Endodermal cell (in vitro differentiated cells): ENCODE data around the gene KRTAP4-6. TPM values are rescaled to one million over a fixed set of nuclear protein-coding genes. Genes with fewer than 3 reads are reported as not detected.

ENCODE experiments used
- DNase-seq: peaks from one replicate; pipeline ENCODE4 v3.0.0-alpha.2; 2017
- H3K27ac ChIP-seq: 2 replicates; pipeline ENCODE4 v1.5.1; 2013; ENCODE audit warnings: mild to moderate bottlenecking, low read depth, low read length, moderate library complexity
- H3K27me3 ChIP-seq: 2 replicates; pipeline ENCODE4 v1.6.1; 2013; ENCODE audit warnings: mild to moderate bottlenecking, low read length, moderate library complexity; ENCODE audit not compliant: insufficient read depth, control insufficient read depth, poor library complexity, severe bottlenecking
- H3K36me3 ChIP-seq: 2 replicates; pipeline ENCODE4 v1.7.0; 2013; ENCODE audit warnings: mild to moderate bottlenecking, low read length, moderate library complexity; ENCODE audit not compliant: control insufficient read depth, insufficient read depth
- H3K4me1 ChIP-seq: one replicate; pipeline ENCODE4 v1.7.0; 2013; ENCODE audit warnings: low read length; ENCODE audit not compliant: control insufficient read depth, insufficient read depth
- H3K4me3 ChIP-seq: 2 replicates; pipeline ENCODE4 v1.5.1; 2013; ENCODE audit warnings: mild to moderate bottlenecking, low read length, moderate library complexity
- H3K9ac ChIP-seq: 2 replicates; pipeline ENCODE4 v1.6.1; 2013; ENCODE audit warnings: mild to moderate bottlenecking, low read length, moderate library complexity; ENCODE audit not compliant: poor library complexity, severe bottlenecking; ENCODE audit errors: extremely low read depth
- H3K9me3 ChIP-seq: 2 replicates; pipeline ENCODE4 v1.6.1; 2013; ENCODE audit warnings: mild to moderate bottlenecking, low read length, moderate library complexity; ENCODE audit not compliant: control insufficient read depth
- H3K27ac Mint-ChIP-seq: 2 replicates; pipeline ENCODE4 v1.8.0; 2020; ENCODE audit warnings: mixed read lengths
- H3K27me3 Mint-ChIP-seq: 2 replicates; pipeline ENCODE4 v1.8.0; 2021; ENCODE audit warnings: mild to moderate bottlenecking, mixed read lengths; ENCODE audit not compliant: insufficient read depth
- H3K36me3 Mint-ChIP-seq: 2 replicates; pipeline ENCODE4 v1.8.0; 2020; ENCODE audit warnings: low read depth, mixed read lengths
- H3K4me1 Mint-ChIP-seq: 2 replicates; pipeline ENCODE4 v1.8.0; 2020; ENCODE audit warnings: mixed read lengths
- H3K4me3 Mint-ChIP-seq: 2 replicates; pipeline ENCODE4 v1.8.0; 2020; ENCODE audit warnings: mild to moderate bottlenecking, moderate library complexity, mixed read lengths
- H3K9me3 Mint-ChIP-seq: 2 replicates; pipeline ENCODE4 v1.8.0; 2020; ENCODE audit warnings: mild to moderate bottlenecking, mixed read lengths
- CTCF ChIP-seq: fragments of 200-600 bp; sonication (generic); conservative IDR thresholded peaks from 2 replicates; pipeline ENCODE4 v1.5.0; 2021; ENCODE audit warnings: antibody characterized with exemption, mild to moderate bottlenecking
- WGBS, 2 experiments: methylation state at CpG; one replicate each; pipeline versions ENCODE4 v1.1.5 to v1.1.7; 2013; ENCODE audit warnings: missing lambda C conversion rate in 2 of 2, mixed read lengths in 1 of 2; ENCODE audit not compliant: insufficient coverage in 1 of 2, insufficient read length in 1 of 2; 5-methylcytosine and 5-hydroxymethylcytosine counted together
- total RNA-seq, 2 donors: library from RNA; stranded (reverse); fragmentation: NEBNext Ultra II Directional in 1 of 2; extraction: Animal tissue kit (Norgen Biotek cat#: 25700) in 1 of 2; gene quantifications; 2 replicates in 1 of 2; 3 replicates in 1 of 2; pipeline ENCODE4 v1.2.1, GENCODE V29; 2021

KRTAP4-6 gene
- total RNA-seq, 2 donors from 2014 or later: not detected

DNA sequence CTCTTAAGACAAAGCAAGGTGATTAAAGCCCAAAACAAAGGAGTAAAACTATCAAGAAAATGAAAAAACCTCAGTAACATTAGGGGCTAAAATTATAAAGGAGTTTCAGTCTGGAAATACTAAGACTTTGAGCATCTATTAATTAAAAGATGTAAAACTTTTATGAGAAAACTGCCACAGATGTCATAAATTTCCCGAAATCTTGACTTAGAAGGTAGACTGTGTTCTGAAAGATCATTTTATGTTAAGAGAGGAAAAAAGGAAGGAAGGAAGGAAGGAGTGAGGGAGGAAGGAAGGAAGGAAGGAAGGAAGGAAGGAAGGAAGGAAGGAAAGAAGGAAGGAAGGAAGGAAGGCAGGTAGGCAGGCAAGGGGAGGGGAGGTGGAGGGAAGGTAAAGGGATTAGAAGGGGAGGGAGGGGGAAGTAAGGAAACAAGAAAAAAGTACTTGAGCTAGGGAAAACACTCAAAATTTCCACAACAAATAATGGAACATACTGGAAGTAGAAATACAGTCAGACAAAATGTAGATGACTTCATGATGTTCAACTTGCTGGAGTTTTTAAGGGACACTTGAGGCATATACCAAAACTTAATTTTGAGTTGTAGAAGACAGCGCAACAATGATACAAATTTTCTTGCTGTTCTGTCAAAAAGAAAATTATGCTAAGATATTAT is 7.3 kb upstream of the KRTAP4-6 start:
- no peak for DNase-seq
- Mint-ChIP-seq H3K4me3 (no peak overlapping the region), H3K9me3 (peaks cover 19% of the 10 kb centered on the region), H3K4me1 (no peaks in the 10 kb centered on the region), H3K27ac (no peak overlapping the region), H3K27me3 (no peaks in the 10 kb centered on the region), H3K36me3 (peaks cover 2% of the 10 kb centered on the region)
- no peak overlapping the region for H3K9ac ChIP-seq
- H3K27me3 ChIP-seq: peaks cover 5% of the 10 kb centered on the region
- no peak overlapping the region for H3K4me3 ChIP-seq
- TF ChIP-seq CTCF: no peak
- H3K36me3 ChIP-seq: no peaks in the 10 kb centered on the region
- no peak overlapping the region for H3K27ac ChIP-seq
- WGBS, 2 experiments: 89 to 100% methylated on average over 2 of the region's 2 CpGs
- peaks cover 5% of the 10 kb centered on the region for H3K9me3 ChIP-seq
- no peaks in the 10 kb centered on the region for H3K4me1 ChIP-seq

DNA sequence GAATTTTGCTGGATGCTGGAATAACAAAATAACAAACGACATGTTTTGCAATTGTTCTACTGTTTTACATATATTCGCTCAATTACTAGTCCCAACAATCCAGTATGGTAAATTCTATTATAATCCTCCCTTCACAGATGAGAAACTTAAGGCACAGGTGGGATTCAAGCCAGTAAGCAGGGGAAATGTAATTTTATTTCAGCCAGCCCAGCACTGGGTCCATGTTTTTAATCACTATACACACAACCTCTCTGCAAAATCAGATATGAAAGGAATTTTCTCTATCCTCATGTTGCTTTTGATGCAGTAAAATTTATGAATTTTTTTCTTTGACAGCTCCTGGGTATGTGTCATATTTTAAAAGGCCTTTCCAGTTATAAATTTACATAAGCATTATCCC is 4.9 kb upstream of the KRTAP4-6 start:
- H3K9me3 Mint-ChIP-seq: peaks cover 37% of the 10 kb centered on the region
- Histone ChIP-seq H3K27ac (no peak overlapping the region), H3K9ac (no peak overlapping the region), H3K4me1 (no peaks in the 10 kb centered on the region), H3K36me3 (no peaks in the 10 kb centered on the region), H3K27me3 (no peaks in the 10 kb centered on the region), H3K4me3 (no peak overlapping the region), H3K9me3 (peaks cover 5% of the 10 kb centered on the region)
- H3K27ac Mint-ChIP-seq: no peak overlapping the region
- TF ChIP-seq CTCF: no peak
- no peaks in the 10 kb centered on the region for H3K27me3 Mint-ChIP-seq
- no peaks in the 10 kb centered on the region for H3K4me1 Mint-ChIP-seq
- no peak for DNase-seq
- peaks cover 2% of the 10 kb centered on the region for H3K36me3 Mint-ChIP-seq
- no peak overlapping the region for H3K4me3 Mint-ChIP-seq
- 80 to 100% methylated on average over 1 to 2 of the region's 2 CpGs for WGBS, 2 experiments

DNA sequence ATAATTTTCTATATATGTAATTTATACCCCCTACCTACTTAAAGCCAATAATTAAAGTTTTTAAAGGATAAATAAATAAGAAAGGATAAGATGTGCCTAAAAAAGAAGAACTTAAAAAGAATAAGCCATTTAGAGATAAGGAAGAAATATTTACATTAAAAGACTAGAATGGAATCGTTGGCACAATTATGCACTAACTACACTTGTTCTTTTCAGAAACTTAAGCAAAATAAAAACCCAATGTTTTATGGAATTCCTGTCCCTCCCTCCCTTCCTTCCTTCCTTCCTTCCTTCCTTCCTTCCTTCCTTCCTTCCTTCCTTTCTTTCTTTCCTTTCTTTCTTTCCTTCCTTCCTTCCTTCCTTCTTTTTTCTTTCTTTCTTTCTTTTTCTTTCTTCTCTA is 4.5 kb upstream of the KRTAP4-6 start:
- H3K36me3 Mint-ChIP-seq: peaks cover 2% of the 10 kb centered on the region
- TF ChIP-seq CTCF: no peak
- H3K9me3 Mint-ChIP-seq: peaks cover 38% of the 10 kb centered on the region
- no peak overlapping the region for H3K9ac ChIP-seq
- H3K4me1 ChIP-seq: no peaks in the 10 kb centered on the region
- H3K27me3 ChIP-seq: no peaks in the 10 kb centered on the region
- H3K4me3 Mint-ChIP-seq: no peak overlapping the region
- H3K4me1 Mint-ChIP-seq: no peaks in the 10 kb centered on the region
- no peaks in the 10 kb centered on the region for H3K27me3 Mint-ChIP-seq
- DNase-seq: no peak
- no peak overlapping the region for H3K27ac ChIP-seq
- no peak overlapping the region for H3K27ac Mint-ChIP-seq
- 92 to 100% methylated on average over 1 of the region's 1 CpG for WGBS, 2 experiments
- H3K9me3 ChIP-seq: peaks cover 5% of the 10 kb centered on the region
- H3K4me3 ChIP-seq: no peak overlapping the region
- H3K36me3 ChIP-seq: no peaks in the 10 kb centered on the region
